Medulla oblongata (tissue), 1 donor: Measurements from ENCODE around the gene RHOT2.
"Not testable (repeated sequence)": the region's sequence is repeated elsewhere in the genome, so short reads cannot be mapped to it uniquely, and the experiment has no call there.

Source experiments
- DNase-seq: peaks from one replicate; pipeline ENCODE4 v3.0.0-alpha.2; 2015; ENCODE audit errors: extremely low spot score

The RHOT2 gene

GRCh38 chr16:680967-681745, 13.2 kb downstream of the RHOT2 start:
- DNase-seq = peak; percentile 25

- no peak for DNase-seq
Measured at GRCh38 chr16:681746-682427, 14.0 kb downstream of the RHOT2 start.

GRCh38 chr16:682493-683395, 14.8 kb downstream of the RHOT2 start:
- no peak for DNase-seq

GRCh38 chr16:683396-684070, 15.6 kb downstream of the RHOT2 start:
- DNase-seq = no peak

- DNase-seq = peak; percentile 97
Measured at GRCh38 chr16:684071-684794, 16.3 kb downstream of the RHOT2 start, which contains the start of gene JMJD8. Gene JMJD8 (minus strand): TSS chr16:684334. CDS start chr16:684319, 15 bp downstream.

- DNase-seq = no peak
Measured at GRCh38 chr16:684961-685696, 17.2 kb downstream of the RHOT2 start.

- DNase-seq = no peak
Measured at GRCh38 chr16:685967-686366, 18.0 kb downstream of the RHOT2 start.

- DNase-seq = no peak
Measured at GRCh38 chr16:686459-687260, 18.7 kb downstream of the RHOT2 start.

- no peak for DNase-seq
Measured at GRCh38 chr16:687499-687898, 19.6 kb downstream of the RHOT2 start.

GRCh38 chr16:689175-689897, 21.4 kb downstream of the RHOT2 start:
- DNase-seq = no peak

- DNase-seq = not testable (repeated sequence)
Measured at GRCh38 chr16:691242-691641, 23.3 kb downstream of the RHOT2 start.

GRCh38 chr16:692356-693108, 24.6 kb downstream of the RHOT2 start:
- no peak for DNase-seq

GRCh38 chr16:693364-693763, 25.4 kb downstream of the RHOT2 start:
- no peak for DNase-seq

GRCh38 chr16:693766-694165, 25.8 kb downstream of the RHOT2 start:
- no peak for DNase-seq

GRCh38 chr16:694187-694862, 26.4 kb downstream of the RHOT2 start:
- DNase-seq = no peak

- no peak for DNase-seq
Measured at GRCh38 chr16:694863-695354, 27.0 kb downstream of the RHOT2 start.
